ENCODE data around the gene EXOC4. TPM values are rescaled to one million over a fixed set of nuclear protein-coding genes. Genes with fewer than 3 reads are reported as not detected.

The EXOC4 gene
- total RNA-seq, 4 donors from 2014 or later: 30.7 to 62.4 (median 40.4) TPM

- Histone ChIP-seq H3K27ac (no peak overlapping the region), H3K4me3 (no peak overlapping the region), H3K27me3 (no peaks in the 10 kb centered on the region), H3K4me1 (peaks cover 0 to 37% (median 0%) of the 10 kb centered on the region in 3 donors), H3K36me3 (no peaks in the 10 kb centered on the region), H3K9me3 (no peaks in the 10 kb centered on the region)
- TF ChIP-seq CTCF (IDR thresholded peaks at IDR 0.05) (no peak), POLR2A (IDR thresholded peaks at IDR 0.05) (no peak)
- no peak for DNase-seq
- intact Hi-C loops (cut with DNase I): no loop called here
- WGBS, 2 donors: 97 to 98% methylated on average over 4 of the region's 4 CpGs
Observed at GRCh38 chr7:133433165-133433812, 180.4 kb downstream of the EXOC4 start.

DNA sequence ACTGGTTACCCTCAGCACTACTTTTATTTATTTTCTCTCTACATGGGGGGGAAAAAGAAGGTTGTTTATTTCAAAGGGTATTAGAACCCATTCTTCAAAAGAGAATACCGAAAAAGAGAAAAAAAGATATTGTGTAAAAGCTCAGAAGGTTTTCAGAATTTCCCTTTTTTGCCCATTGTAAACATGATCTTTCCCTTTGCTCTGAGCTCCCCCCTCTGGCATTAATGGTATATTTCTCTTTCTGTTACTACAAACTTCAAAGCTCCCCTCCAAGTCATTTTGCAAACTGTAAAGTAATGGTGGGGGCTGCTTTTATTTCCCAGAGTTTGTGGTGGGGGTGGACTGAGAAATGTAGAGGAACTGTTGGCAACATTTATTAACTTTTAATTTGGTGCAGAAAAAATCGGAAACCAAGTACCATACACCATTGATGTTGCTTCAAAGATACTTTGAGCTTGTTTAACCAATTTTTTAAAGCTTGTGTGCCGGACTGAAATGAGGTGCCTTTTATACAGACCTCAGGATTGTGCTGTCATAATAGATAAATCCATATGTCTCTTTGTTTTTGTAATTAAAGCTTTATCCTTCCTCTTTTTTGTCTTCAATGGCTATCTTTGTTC, 181.5 kb downstream of the EXOC4 start:
- Histone ChIP-seq H3K9me3 (no peaks in the 10 kb centered on the region), H3K27me3 (no peaks in the 10 kb centered on the region)
- intact Hi-C loops (cut with DNase I): no loop called here

GRCh38 chr7:133436014-133436428, 183.1 kb downstream of the EXOC4 start:
- Histone ChIP-seq H3K27ac (no peak overlapping the region), H3K9me3 (no peaks in the 10 kb centered on the region), H3K27me3 (no peaks in the 10 kb centered on the region), H3K36me3 (no peaks in the 10 kb centered on the region), H3K4me1 (peaks cover 0 to 20% (median 0%) of the 10 kb centered on the region in 3 donors), H3K4me3 (no peak overlapping the region)
- intact Hi-C loops (cut with DNase I): no loop called here
- DNase-seq: no peak
- no peak for TF ChIP-seq CTCF (IDR thresholded peaks at IDR 0.05)
- WGBS, 2 donors: 13 to 26% methylated on average over 3 of the region's 3 CpGs

More for the DNA sequence above, 181.5 kb downstream of the EXOC4 start:
- no peak for DNase-seq
- TF ChIP-seq CTCF (IDR thresholded peaks at IDR 0.05) (peak in 3 of 6 experiments; percentile 8 to 39 (median 23)), POLR2A (IDR thresholded peaks at IDR 0.05) (no peak)
- no peaks in the 10 kb centered on the region for H3K36me3 ChIP-seq
- no peak overlapping the region for H3K27ac ChIP-seq
- peaks cover 0 to 30% (median 0%) of the 10 kb centered on the region in 3 donors for H3K4me1 ChIP-seq
- no peak overlapping the region for H3K4me3 ChIP-seq
- 37 to 54% methylated on average over 3 of the region's 3 CpGs for WGBS, 2 donors

GRCh38 chr7:133437544-133437943, 184.7 kb downstream of the EXOC4 start:
- Histone ChIP-seq H3K4me3 (no peak overlapping the region), H3K9me3 (no peaks in the 10 kb centered on the region), H3K27me3 (no peaks in the 10 kb centered on the region), H3K4me1 (peaks cover 0 to 14% (median 0%) of the 10 kb centered on the region in 3 donors), H3K27ac (no peak overlapping the region), H3K36me3 (no peaks in the 10 kb centered on the region)
- TF ChIP-seq POLR2A (IDR thresholded peaks at IDR 0.05): no peak
- TF ChIP-seq CTCF (IDR thresholded peaks at IDR 0.05): no peak
- no peak for DNase-seq
- WGBS, 2 donors: 80 to 85% methylated on average over 4 of the region's 4 CpGs
- intact Hi-C loops (cut with DNase I): no loop called here

DNA sequence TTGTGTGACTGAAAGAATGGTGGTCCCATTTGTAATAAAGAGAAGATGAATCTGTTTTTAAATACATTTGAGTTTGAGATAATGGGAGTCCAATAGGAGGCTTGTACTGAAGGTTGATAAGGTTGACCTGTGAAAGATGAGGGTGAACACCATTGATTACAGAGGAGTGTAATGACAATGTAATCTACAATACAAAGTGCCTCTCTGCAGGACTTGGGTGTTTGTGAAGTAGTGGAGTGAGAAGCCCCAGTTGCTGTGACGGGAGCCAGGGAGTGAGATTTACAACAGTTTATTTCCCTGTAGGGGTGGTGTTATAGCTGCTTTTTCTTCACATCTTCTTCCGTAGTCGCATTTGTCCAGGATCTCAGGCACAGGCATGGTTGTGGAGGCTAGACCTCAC, 189.9 kb downstream of the EXOC4 start:
- Histone ChIP-seq H3K9me3 (no peaks in the 10 kb centered on the region), H3K4me1 (no peaks in the 10 kb centered on the region), H3K36me3 (no peaks in the 10 kb centered on the region), H3K4me3 (no peak overlapping the region), H3K27me3 (no peaks in the 10 kb centered on the region), H3K27ac (no peak overlapping the region)
- WGBS, 2 donors: 90 to 95% methylated on average over 3 of the region's 3 CpGs
- no peak for DNase-seq
- TF ChIP-seq POLR2A (IDR thresholded peaks at IDR 0.05) (no peak), CTCF (IDR thresholded peaks at IDR 0.05) (no peak)
- intact Hi-C loops (cut with DNase I): no loop called here
